SK-N-SH (cell line): ENCODE data around the gene FAM228B. TPM values are rescaled to one million over a fixed set of nuclear protein-coding genes. Genes with fewer than 3 reads are reported as not detected.

Experiments used
- CTCF ChIA-PET: fragments of 300-600, 350-600 bp; formaldehyde crosslinking; extraction: SDS; loops from one replicate; lab custom pipeline; 2021; lab: Yijun Ruan, JAX
- POLR2A ChIA-PET: fragments of 350-600 bp; sonication (Branson Sonifier 250); formaldehyde crosslinking; extraction: SDS; loops from one replicate; lab custom pipeline; 2020; ENCODE audit warnings: antibody characterized with exemption, inconsistent platforms; lab: Yijun Ruan, JAX
- DNase-seq: peaks from one replicate; pipeline ENCODE4 v3.0.0; 2012
- H2AFZ ChIP-seq: fragments of 200-600 bp; sonication (generic); 2 replicates; pipeline ENCODE4 v1.8.1; 2016; ENCODE audit warnings: antibody characterized with exemption, mild to moderate bottlenecking, low read depth
- H3F3A ChIP-seq: fragments of 200-600 bp; sonication (generic); replicated peaks from 2 replicates; pipeline ENCODE3; 2016; ENCODE audit warnings: antibody characterized with exemption, mild to moderate bottlenecking; ENCODE audit not compliant: insufficient read depth
- H3K27ac ChIP-seq, 2 experiments: fragments of 200-500 bp in 1 of 2; fragments of 200-600 bp in 1 of 2; sonication (Bioruptor generic) in 1 of 2; sonication (generic), shearing (Covaris generic) in 1 of 2; 2 replicates each; pipeline versions ENCODE4 v1.5.1 to v1.6.1; 2014 to 2016; ENCODE audit warnings: low read depth in 2 of 2, inconsistent platforms in 1 of 2, low read length in 1 of 2, mild to moderate bottlenecking in 1 of 2, mixed read lengths in 1 of 2
- H3K27me3 ChIP-seq: fragments of 200-600 bp; sonication (generic), shearing (Covaris generic); 2 replicates; pipeline ENCODE4 v1.6.1; 2016; ENCODE audit warnings: mixed run types; ENCODE audit not compliant: insufficient read depth
- H3K36me3 ChIP-seq, 2 experiments: fragments of 200-500 bp in 1 of 2; fragments of 200-600 bp in 1 of 2; sonication (Bioruptor generic) in 1 of 2; sonication (generic) in 1 of 2; replicated peaks in 1 of 2; 2 replicates each; pipeline versions ENCODE3 to v1.5.1; 2014 to 2016; ENCODE audit warnings: low read length in 1 of 2, mild to moderate bottlenecking in 1 of 2; ENCODE audit not compliant: insufficient read depth in 2 of 2, control insufficient read depth in 1 of 2
- H3K4me1 ChIP-seq, 2 experiments: fragments of 200-500 bp in 1 of 2; fragments of 200-600 bp in 1 of 2; sonication (Bioruptor generic) in 1 of 2; sonication (generic), shearing (Covaris generic) in 1 of 2; 2 replicates each; pipeline versions ENCODE4 v1.5.1 to v1.6.1; 2014 to 2016; ENCODE audit warnings: low read depth in 1 of 2, low read length in 1 of 2, mixed run types in 1 of 2; ENCODE audit not compliant: insufficient read depth in 2 of 2, control insufficient read depth in 1 of 2
- H3K4me2 ChIP-seq: fragments of 200-600 bp; sonication (generic), shearing (Covaris generic); 2 replicates; pipeline ENCODE4 v1.6.1; 2017; ENCODE audit warnings: mixed run types
- H3K4me3 ChIP-seq, 2 experiments: fragments of 200-500 bp in 1 of 2; fragments of 200-600 bp in 1 of 2; sonication (Bioruptor generic) in 1 of 2; sonication (generic), shearing (Covaris generic) in 1 of 2; 2 replicates each; pipeline versions ENCODE4 v1.5.1 to v1.8.1; 2014 to 2016; ENCODE audit warnings: low read depth in 2 of 2, inconsistent platforms in 1 of 2, low read length in 1 of 2, mild to moderate bottlenecking in 1 of 2, mixed read lengths in 1 of 2, moderate library complexity in 1 of 2
- H3K79me2 ChIP-seq: fragments of 200-600 bp; sonication (generic); 2 replicates; pipeline ENCODE4 v1.8.1; 2017; ENCODE audit warnings: mild to moderate bottlenecking; ENCODE audit not compliant: insufficient read depth
- H3K9ac ChIP-seq: fragments of 200-600 bp; sonication (generic); 2 replicates; pipeline ENCODE4 v1.6.1; 2017; ENCODE audit warnings: mixed run types
- H3K9me2 ChIP-seq: fragments of 200-600 bp; sonication (generic); 2 replicates; pipeline ENCODE4 v1.6.1; 2017; ENCODE audit warnings: mixed run types
- H3K9me3 ChIP-seq: fragments of 200-600 bp; sonication (generic); 2 replicates; pipeline ENCODE4 v1.6.1; 2017; ENCODE audit warnings: mixed run types, mild to moderate bottlenecking, moderate library complexity
- H4K20me1 ChIP-seq: fragments of 200-600 bp; sonication (generic); 2 replicates; pipeline ENCODE4 v1.6.1; 2017; ENCODE audit warnings: mild to moderate bottlenecking, mixed run types; ENCODE audit not compliant: insufficient read depth
- CHD2 ChIP-seq: fragments of 150-350 bp; IDR thresholded peaks from 2 replicates; pipeline ENCODE4 v1.6.1; 2018; ENCODE audit warnings: low read length; ENCODE audit not compliant: partially characterized antibody
- FOXJ3 ChIP-seq: sonication (generic); formaldehyde crosslinking; IDR thresholded peaks from 2 replicates; pipeline ENCODE4 v1.5.1; 2020; ENCODE audit warnings: mild to moderate bottlenecking, missing genetic modification reagents
- RAD21 ChIP-seq: IDR thresholded peaks from 2 replicates; pipeline ENCODE4 v1.6.1; 2012; ENCODE audit warnings: mild to moderate bottlenecking, low read length
- REST ChIP-seq: IDR thresholded peaks from 2 replicates; pipeline ENCODE4 v1.6.1; 2012; ENCODE audit warnings: mild to moderate bottlenecking, low read depth, low read length, moderate library complexity
- USF1 ChIP-seq: IDR thresholded peaks from 2 replicates; pipeline ENCODE4 v1.4.0; 2012; ENCODE audit warnings: low read depth, borderline replicate concordance
- ZBTB33 ChIP-seq: IDR thresholded peaks from 2 replicates; pipeline ENCODE4 v1.4.0; 2012; ENCODE audit warnings: low read depth, borderline replicate concordance
- WGBS: methylation state at CpG from one replicate; pipeline ENCODE4 v1.1.6; 2017; ENCODE audit warnings: low lambda C conversion rate; 5-methylcytosine and 5-hydroxymethylcytosine counted together
- polyA plus RNA-seq, 3 experiments: library from polyadenylated mRNA; depleted of rRNA; stranded (reverse); fragments of >200 nt; gene quantifications; 2 replicates each; pipeline ENCODE4 v1.2.3, GENCODE V29; 2012
- TF ChIP-seq, protein P1 (sequence below): IDR thresholded peaks from 2 replicates; pipeline ENCODE4; 2012

The FAM228B gene
- polyA plus RNA-seq, 1 of the 3 experiments (the other 2 are of a cell fraction): 5.3 TPM

DNA sequence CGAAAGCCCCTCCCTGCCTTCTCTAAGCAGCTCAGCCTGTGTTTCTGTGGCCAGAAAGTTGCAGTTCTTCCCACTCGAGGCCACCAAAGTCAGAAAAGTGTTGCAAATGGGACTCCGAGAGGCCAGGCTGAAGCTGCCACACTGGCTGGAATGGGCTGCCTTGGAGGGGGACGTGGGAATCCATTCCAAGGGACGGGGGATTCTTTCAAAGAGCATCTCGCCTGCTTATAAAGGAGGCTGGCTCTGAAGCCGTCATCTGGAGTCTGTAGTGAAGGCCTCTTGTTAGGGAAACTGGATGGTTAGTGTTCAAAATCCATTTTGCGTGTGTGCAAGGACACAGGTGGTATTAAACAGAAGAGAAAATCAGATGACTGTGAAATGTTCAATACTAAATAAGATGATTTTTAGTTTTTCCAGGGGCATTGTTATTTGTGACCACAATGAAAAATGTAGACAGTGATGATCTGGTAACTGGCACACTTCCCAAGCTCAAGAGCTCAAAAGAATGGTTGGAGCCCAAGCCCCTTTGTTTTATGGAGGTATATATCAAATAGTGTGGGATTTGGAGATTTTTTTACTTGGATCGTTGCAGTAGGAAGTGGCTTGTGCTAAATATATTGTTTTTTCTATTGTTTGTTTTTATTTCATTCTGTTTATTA, 782 bp downstream of the FAM228B start:
- Histone ChIP-seq H3K9me2 (no peaks in the 10 kb centered on the region), H3K9me3 (no peaks in the 10 kb centered on the region), H3K4me2 (peak overlapping the region; percentile 87), H3K27me3 (no peaks in the 10 kb centered on the region), H3K79me2 (peaks cover 12% of the 10 kb centered on the region; the same call in 1 of the 2 replicates), H3K9ac (peak overlapping the region; percentile 86), H3K27ac (peak overlapping the region; percentile 82 to 91), H3K4me1 (peaks cover 5 to 14% of the 10 kb centered on the region in 2 experiments; a peak in 3 of 4 replicates), H3K4me3 (peak overlapping the region; percentile 61 to 74), H4K20me1 (no peaks in the 10 kb centered on the region), H3F3A (peaks cover 35% of the 10 kb centered on the region), H2AFZ (peak overlapping the region; percentile 98), H3K36me3 (no peaks in the 10 kb centered on the region)
- TF ChIP-seq RAD21: no peak
- no peak for TF ChIP-seq USF1
- TF ChIP-seq ZBTB33: no peak
- 0 out of 2 replicates have a peak, but pooled peaks have one; percentile 3 for TF ChIP-seq REST
- no peak for TF ChIP-seq FOXJ3 (CRISPR knock-in tag)
- TF ChIP-seq, protein P1, sequence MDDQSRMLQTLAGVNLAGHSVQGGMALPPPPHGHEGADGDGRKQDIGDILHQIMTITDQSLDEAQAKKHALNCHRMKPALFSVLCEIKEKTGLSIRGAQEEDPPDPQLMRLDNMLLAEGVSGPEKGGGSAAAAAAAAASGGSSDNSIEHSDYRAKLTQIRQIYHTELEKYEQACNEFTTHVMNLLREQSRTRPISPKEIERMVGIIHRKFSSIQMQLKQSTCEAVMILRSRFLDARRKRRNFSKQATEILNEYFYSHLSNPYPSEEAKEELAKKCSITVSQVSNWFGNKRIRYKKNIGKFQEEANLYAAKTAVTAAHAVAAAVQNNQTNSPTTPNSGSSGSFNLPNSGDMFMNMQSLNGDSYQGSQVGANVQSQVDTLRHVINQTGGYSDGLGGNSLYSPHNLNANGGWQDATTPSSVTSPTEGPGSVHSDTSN: 0 out of 2 replicates have a peak, but pooled peaks have one; percentile 9
- no peak for TF ChIP-seq CHD2
- 14% methylated on average over 9 of the region's 9 CpGs for WGBS
- CTCF ChIA-PET: interaction anchor here (0.9 to 3.2 kb wide), 6 partner anchors 9 to 263 kb away, joined by 3 to 18 read pairs (median 4); partner anchors contain the start of gene TP53I3
- DNase-seq: no peak
- POLR2A ChIA-PET: interaction anchor here (0.6 to 4.5 kb wide), 3 partner anchors 40 to 198 kb away, joined by 3 to 28 read pairs (median 3); partner anchors contain the start of gene TP53I3
